HG03520 (cell line): ENCODE measurements around the gene APOBEC3C.
"Not testable (repeated sequence)": the region's sequence is repeated elsewhere in the genome, so short reads cannot be mapped to it uniquely, and the experiment has no call there.

Source experiments
- ATAC-seq: cut with Tn5 transposase; IDR thresholded peaks from one replicate; pipeline ENCODE4 v1.9.1; 2021; ENCODE audit warnings: mild to moderate bottlenecking, moderate library complexity; ENCODE audit not compliant: unreplicated experiment

Gene APOBEC3C

DNA sequence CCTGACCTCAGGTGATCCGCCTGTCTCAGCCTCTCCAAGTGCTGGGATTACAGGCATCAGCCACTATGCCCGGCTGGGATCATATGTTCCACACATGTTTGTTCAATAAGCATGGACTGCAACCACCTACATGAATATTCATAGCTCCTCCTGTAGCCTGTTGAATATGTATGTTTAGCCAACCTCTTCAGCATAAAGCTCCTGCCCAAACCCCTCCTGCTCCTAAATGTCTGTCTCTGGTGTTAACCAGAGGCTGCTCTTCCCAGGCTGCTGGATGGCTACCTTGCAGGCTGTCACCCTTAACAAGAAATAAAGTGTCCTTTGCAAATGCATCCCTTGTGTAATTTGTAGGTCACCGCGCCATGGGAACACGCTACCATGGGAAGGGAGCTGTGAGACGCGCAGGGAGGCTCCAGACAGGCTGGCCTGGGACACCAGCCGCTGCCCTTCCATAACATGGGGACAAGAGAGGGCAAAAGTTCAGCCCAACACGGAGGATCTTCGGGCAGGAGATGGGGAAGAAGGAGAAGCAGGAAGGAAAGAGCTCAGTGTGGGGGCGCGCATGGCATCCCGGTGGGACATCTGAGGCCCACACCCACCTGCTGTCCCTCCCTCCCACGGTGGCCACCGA is 6.1 kb downstream of the APOBEC3C start:
- ATAC-seq = not testable (repeated sequence)

DNA sequence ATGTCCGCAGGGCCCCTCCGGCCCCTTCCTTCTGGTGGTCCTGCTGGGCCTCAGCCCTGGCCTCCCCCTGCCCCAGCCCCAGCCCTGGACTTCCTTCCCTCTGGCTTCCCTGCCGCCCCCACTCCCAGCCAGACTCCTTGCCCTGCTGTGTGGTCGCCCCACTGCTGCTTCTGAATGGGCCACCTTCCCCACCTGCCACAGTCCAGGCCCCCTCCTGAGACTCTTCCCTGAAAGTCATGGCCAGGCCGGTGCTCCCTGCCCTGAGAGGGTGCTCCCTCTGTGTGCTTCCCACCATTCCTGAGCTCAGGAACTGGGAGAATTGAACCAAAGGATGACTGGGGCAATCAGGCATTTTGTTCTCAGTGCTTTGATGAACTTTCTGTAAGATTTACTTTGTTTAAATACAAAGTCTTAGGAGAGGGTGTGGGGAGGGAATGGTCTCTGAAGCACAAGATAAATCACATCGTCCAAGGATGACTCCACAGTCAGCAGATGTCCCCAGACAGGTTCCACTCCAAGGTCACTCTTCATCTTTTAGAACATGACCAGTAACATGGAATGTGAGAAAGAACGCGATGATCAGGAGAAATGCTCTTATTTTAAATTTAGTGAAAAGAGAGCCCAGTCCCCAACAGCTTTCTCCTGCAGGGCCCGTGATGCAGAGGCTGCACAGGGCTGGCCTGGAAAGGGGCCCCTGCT is 7.6 kb downstream of the APOBEC3C start:
- ATAC-seq = no peak

GRCh38 chr22:39024519-39025308 is 10.7 kb downstream of the APOBEC3C start:
- ATAC-seq = no peak

- ATAC-seq = no peak
Measured at GRCh38 chr22:39026509-39027150, 12.6 kb downstream of the APOBEC3C start.

DNA sequence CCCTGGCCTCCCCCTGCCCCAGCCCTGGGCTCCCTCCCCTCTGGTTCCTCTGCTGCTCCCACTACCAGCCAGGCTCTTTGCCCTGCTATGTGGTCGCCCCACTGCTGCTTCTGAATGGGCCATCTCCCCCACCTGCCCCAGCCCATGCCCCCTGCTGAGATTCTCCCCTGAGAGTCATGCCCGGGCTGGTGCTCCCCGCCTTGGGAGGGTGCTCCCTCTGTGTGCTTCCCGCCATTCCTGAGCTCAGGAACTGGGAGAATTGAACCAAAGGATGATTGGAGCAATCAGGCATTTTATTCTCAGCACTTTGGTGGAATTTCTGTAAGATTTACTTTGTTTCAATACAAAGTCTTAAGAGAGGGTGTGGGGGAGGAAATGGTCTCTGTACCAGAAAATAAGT is 13.7 kb downstream of the APOBEC3C start:
- ATAC-seq = no peak

DNA sequence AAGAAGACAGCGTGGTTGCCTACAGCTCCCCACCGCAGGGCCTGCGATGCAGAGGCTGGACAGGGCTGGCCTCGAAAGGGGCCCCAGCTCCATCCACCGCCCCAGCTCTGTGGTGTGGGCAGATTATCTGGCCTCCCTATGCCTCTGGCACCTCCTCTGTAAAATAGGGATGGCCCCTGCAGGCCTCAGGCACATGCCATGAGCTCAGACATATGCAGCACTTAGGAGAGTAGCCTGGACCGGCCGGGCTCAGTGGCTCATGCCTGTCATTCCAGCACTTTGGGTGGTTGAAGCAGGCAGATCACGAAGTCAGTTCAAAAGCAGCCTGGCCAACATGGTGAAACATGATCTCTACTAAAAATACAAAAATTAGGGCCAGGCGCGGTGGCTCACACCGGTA is 14.2 kb downstream of the APOBEC3C start:
- no peak for ATAC-seq

DNA sequence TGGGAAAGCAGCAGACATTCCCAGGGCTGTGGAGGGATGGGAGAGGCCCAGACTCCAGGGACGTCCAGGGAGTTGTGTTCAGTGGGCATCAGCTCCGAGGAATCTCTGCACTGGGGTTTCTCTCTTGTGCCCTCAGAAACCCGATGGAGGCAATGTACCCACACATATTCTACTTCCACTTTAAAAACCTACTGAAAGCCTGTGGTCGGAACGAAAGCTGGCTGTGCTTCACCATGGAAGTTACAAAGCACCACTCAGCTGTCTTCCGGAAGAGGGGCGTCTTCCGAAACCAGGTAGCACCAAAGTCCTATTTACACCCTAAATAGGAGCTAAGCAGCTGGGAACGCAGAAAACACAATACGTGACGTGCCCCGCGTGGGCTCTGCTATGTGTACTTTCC is 15.2 kb downstream of the APOBEC3C start:
- ATAC-seq = no peak

DNA sequence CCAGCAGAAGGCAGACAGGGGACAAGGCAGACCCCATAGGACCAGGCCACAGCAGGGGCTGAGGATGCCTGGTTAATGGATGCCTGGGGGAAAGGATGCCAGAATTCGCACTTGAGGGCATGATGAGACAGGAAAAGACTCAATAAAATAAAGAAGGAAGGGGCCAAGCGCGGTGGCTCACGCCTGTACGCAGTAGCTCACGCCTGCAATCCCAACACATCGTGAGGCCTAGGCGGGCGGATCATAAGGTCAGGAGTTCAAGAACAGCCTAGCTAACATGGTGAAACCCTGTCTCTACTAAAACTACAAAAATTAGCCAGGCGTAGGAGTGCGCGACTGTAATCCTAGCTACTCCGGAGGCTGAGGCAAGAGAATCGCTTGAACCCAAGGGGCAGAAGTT is 16.6 kb downstream of the APOBEC3C start:
- no peak for ATAC-seq

- not testable (repeated sequence) for ATAC-seq
Measured at GRCh38 chr22:39031434-39032295, 17.6 kb downstream of the APOBEC3C start.

GRCh38 chr22:39037071-39037470 is 23.0 kb downstream of the APOBEC3C start:
- ATAC-seq = not testable (repeated sequence)

DNA sequence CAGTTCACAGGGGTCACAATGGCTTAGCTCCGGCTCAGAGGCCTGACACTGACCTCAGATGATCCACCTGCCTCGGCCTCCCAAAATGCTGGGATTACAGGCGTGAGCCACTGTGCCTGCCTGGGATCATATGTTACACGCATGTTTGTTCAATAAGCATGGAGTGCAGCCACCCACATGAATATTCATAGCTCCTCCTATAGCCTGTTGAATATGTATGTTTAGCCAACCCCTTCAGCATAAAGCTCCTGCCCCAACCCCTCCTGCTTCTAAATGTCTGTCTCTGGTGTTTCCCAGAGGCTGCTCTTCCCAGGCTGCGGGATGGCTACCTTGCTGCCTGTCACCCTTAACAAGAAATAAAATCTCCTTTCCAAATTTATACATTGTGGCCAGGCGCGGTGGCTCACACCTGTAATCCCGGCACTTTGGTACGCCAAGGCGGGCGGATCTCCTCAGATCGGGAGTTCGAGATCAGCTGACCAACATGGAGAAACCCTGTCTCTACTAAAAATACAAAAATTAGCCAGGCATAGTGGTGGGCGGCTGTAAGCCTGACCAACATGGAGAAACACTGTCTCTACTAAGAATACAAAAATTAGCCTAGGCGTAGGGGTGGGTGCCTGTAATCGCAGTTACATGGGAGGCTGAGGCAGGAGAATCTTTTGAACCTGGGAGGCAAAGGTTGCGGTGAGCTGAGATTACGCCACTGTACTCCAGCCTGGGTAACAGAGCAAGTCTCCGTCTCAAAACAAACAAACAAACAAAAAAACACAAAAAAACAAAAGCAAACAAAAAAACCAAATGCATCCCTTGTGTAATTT is 25.5 kb downstream of the APOBEC3C start:
- ATAC-seq = no peak

GRCh38 chr22:39040155-39040537 is 26.1 kb downstream of the APOBEC3C start:
- not testable (repeated sequence) for ATAC-seq

DNA sequence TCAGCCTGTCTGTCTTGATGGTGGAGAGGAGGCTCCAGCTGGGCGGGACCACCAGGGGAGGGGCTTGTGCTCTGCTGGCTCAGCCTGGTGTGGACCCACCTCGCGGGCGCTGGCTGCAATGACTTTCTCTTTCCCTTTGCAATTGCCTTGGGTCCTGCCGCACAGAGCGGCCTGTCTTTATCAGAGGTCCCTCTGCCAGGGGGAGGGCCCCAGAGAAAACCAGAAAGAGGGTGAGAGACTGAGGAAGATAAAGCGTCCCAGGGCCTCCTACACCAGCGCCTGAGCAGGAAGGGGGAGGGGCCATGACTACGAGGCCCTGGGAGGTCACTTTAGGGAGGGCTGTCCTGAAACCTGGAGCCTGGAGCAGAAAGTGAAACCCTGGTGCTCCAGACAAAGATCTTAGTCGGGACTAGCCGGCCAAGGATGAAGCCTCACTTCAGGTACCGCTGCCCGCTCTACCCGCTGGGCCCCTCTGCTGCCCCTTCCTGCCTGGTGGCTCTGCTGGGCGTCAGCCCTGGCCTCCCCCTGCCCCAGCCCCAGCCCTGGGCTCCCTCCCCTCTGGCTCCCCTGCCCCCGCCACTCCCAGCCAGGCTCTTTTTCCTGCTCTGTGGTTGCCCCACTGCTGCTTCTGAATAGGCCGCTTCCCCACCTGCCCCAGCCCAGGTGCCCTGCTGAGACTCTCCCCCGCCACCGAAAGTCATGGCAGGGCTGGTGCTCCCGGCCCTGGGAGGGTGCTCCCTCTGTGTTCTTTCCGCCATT is 26.7 kb downstream of the APOBEC3C start, which contains the start of gene APOBEC3F:
APOBEC3F (plus strand) TSS at position 327 of the 759 bp plus-strand sequence; CDS start at position 424, 97 bp downstream.
- ATAC-seq = peak; percentile 71

- ATAC-seq = no peak
Measured at GRCh38 chr22:39041908-39042307, 27.9 kb downstream of the APOBEC3C start.

GRCh38 chr22:39043063-39043462 is 29.0 kb downstream of the APOBEC3C start:
- ATAC-seq = not testable (repeated sequence)

DNA sequence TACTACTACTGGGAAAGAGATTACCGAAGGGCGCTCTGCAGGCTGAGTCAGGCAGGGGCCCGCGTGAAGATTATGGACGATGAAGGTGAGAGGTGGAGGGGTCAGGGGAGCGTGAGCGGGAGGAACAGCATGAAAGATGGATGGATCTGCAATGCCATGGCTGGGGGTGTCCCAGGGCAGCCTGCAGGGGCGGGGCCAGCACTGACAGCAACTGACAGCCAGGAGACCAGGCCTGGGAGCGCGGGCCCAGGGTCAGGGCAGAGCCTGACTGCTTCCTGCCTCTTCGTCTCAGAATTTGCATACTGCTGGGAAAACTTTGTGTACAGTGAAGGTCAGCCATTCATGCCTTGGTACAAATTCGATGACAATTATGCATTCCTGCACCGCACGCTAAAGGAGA is 31.1 kb downstream of the APOBEC3C start:
- ATAC-seq = not testable (repeated sequence)

- not testable (repeated sequence) for ATAC-seq
Measured at GRCh38 chr22:39049486-39049885, 35.4 kb downstream of the APOBEC3C start.

- ATAC-seq = not testable (repeated sequence)
Measured at GRCh38 chr22:39051844-39052495, 37.9 kb downstream of the APOBEC3C start.
